C4-2B (cell line): ENCODE measurements around the gene TTL.
A peak's percentile ranks its signal among the peaks of the same experiment; 100 is the strongest.

Source experiments
- ZFX ChIP-seq: fragments of 450-650 bp; IDR thresholded peaks from 2 replicates; pipeline ENCODE4 v1.6.1; 2017
- TF ChIP-seq, protein P1 (sequence below): fragments of 450-650 bp; conservative IDR thresholded peaks from 2 replicates; pipeline ENCODE4 v1.5.1; 2017; ENCODE audit warnings: mild to moderate bottlenecking

DNA sequence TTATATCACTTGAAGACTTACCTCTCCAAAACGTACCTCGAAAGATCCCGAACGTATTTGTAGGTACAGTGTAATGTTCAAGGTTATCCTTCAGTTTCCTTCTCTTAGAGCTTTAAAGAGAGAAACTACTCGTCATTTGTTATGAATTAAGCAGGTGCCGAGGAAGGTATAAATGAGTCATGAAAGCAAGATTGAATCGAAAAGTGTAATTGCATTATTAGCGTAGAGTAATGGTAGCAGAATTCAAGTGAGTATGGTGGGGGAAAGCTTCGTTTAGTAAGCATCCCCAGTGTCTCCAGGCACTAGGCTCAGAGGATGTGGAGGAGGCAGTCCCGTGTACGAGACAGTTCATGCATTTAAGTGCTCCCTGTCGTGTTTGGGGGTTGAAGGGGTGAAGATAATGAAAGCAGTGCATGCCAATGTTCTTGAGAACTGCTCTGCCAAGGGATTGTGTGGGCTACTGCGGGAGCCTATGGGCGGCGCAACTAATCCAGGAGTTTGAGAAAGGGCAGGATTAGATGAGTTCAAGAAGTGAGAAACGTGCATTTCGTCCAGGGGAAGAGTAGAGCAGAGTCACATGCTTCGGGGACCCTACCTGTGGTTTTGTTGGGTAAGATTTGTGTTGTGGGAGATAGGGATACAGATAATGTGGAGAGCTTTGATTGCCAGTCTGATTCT is 61.2 kb downstream of the TTL start:
- TF ChIP-seq, protein P1, sequence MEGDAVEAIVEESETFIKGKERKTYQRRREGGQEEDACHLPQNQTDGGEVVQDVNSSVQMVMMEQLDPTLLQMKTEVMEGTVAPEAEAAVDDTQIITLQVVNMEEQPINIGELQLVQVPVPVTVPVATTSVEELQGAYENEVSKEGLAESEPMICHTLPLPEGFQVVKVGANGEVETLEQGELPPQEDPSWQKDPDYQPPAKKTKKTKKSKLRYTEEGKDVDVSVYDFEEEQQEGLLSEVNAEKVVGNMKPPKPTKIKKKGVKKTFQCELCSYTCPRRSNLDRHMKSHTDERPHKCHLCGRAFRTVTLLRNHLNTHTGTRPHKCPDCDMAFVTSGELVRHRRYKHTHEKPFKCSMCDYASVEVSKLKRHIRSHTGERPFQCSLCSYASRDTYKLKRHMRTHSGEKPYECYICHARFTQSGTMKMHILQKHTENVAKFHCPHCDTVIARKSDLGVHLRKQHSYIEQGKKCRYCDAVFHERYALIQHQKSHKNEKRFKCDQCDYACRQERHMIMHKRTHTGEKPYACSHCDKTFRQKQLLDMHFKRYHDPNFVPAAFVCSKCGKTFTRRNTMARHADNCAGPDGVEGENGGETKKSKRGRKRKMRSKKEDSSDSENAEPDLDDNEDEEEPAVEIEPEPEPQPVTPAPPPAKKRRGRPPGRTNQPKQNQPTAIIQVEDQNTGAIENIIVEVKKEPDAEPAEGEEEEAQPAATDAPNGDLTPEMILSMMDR, result peak; percentile 15
- no peak for TF ChIP-seq ZFX
